HepG2 (cell line): Measurements from ENCODE around the gene RNU6-1.

Experiments
- CREB1 ChIP-seq, 2 experiments: fragments of 450-650 bp in 1 of 2; IDR thresholded peaks; 2 replicates each; pipeline ENCODE4 v1.6.1; 2016 to 2017; ENCODE audit warnings: control low read depth in 1 of 2, mild to moderate bottlenecking in 1 of 2, missing compliant biosample characterization in 1 of 2, missing genetic modification characterization in 1 of 2
- EZH2 ChIP-seq: conservative IDR thresholded peaks from 2 replicates; pipeline ENCODE4 v1.6.1; 2012; ENCODE audit warnings: mild to moderate bottlenecking, low read depth, low read length, moderate library complexity
- HNRNPUL1 ChIP-seq: fragments of 200-400 bp; formaldehyde crosslinking; IDR thresholded peaks from 2 replicates; pipeline ENCODE4 v1.6.1; 2017; ENCODE audit warnings: low read depth, mild to moderate bottlenecking, low read length, moderate library complexity
- PHF8 ChIP-seq: sonication (generic); formaldehyde crosslinking; IDR thresholded peaks from 2 replicates; pipeline ENCODE4 v1.5.0; 2020; ENCODE audit warnings: missing genetic modification reagents
- TAF1 ChIP-seq: sonication (generic); formaldehyde crosslinking; IDR thresholded peaks from 2 replicates; pipeline ENCODE4 v1.4.0; 2020; ENCODE audit warnings: missing genetic modification reagents
- UBTF ChIP-seq: sonication (generic); formaldehyde crosslinking; IDR thresholded peaks from 2 replicates; pipeline ENCODE4 v1.4.0; 2020; ENCODE audit warnings: mild to moderate bottlenecking, missing genetic modification reagents
- ZHX1 ChIP-seq: sonication (generic); formaldehyde crosslinking; IDR thresholded peaks from 2 replicates; pipeline ENCODE4 v1.8.1; 2022; ENCODE audit warnings: low read depth, mild to moderate bottlenecking, missing genetic modification reagents
- ZNF282 ChIP-seq: fragments of 450-650 bp; IDR thresholded peaks from 2 replicates; pipeline ENCODE4 v1.6.1; 2018; ENCODE audit not compliant: partially characterized antibody

GRCh38 chr15:67790610-67791319 lies 49.1 kb downstream of the RNU6-1 start:
- TF ChIP-seq PHF8 (CRISPR knock-in tag) (no peak), EZH2 (no peak), HNRNPUL1 (no peak), UBTF (no peak), TAF1 (CRISPR knock-in tag) (no peak), CREB1 (IDR thresholded peaks at IDR 0.05) (no peak), CREB1 (CRISPR knock-in tag; IDR thresholded peaks at IDR 0.05) (no peak), ZNF282 (no peak), ZHX1 (no peak)
